NCI-H1105 (cell line): ENCODE data around the gene TSEN15.
"Not testable (repeated sequence)": the region's sequence is repeated elsewhere in the genome, so short reads cannot be mapped to it uniquely, and the experiment has no call there.

Experiments used
- DNase-seq: peaks from one replicate; lab custom pipeline; 2025; lab: John Stamatoyannopoulos, UW

The TSEN15 gene

GRCh38 chr1:184053881-184054280 is 2.4 kb downstream of the TSEN15 start:
- DNase-seq, result no peak

GRCh38 chr1:184056921-184057555 is 5.5 kb downstream of the TSEN15 start:
- no peak for DNase-seq

- no peak for DNase-seq
These were observed 8.4 kb downstream of the TSEN15 start for GRCh38 chr1:184059887-184060286.

GRCh38 chr1:184060316-184060715 is 8.8 kb downstream of the TSEN15 start:
- no peak for DNase-seq

GRCh38 chr1:184061396-184062003 is 10.0 kb downstream of the TSEN15 start:
- DNase-seq, result no peak

GRCh38 chr1:184062640-184063286 is 11.2 kb downstream of the TSEN15 start:
- no peak for DNase-seq

GRCh38 chr1:184065559-184065958 is 14.0 kb downstream of the TSEN15 start:
- DNase-seq, result no peak

- no peak for DNase-seq
These were observed 16.8 kb downstream of the TSEN15 start for GRCh38 chr1:184068354-184068753.

GRCh38 chr1:184069675-184070074 is 18.1 kb downstream of the TSEN15 start:
- no peak for DNase-seq

GRCh38 chr1:184072376-184072775 is 20.8 kb downstream of the TSEN15 start:
- DNase-seq, result no peak

- no peak for DNase-seq
These were observed 22.9 kb downstream of the TSEN15 start for GRCh38 chr1:184074383-184074782.

GRCh38 chr1:184075055-184076029 is 23.8 kb downstream of the TSEN15 start:
- DNase-seq, result peak; percentile 57

GRCh38 chr1:184078564-184079249 is 27.2 kb downstream of the TSEN15 start:
- no peak for DNase-seq

- no peak for DNase-seq
These were observed 28.8 kb downstream of the TSEN15 start for GRCh38 chr1:184080309-184080708.

GRCh38 chr1:184082541-184083415 is 31.2 kb downstream of the TSEN15 start:
- no peak for DNase-seq

- no peak for DNase-seq
These were observed 34.1 kb downstream of the TSEN15 start for GRCh38 chr1:184085667-184086066.

- DNase-seq, result no peak
These were observed 36.5 kb downstream of the TSEN15 start for GRCh38 chr1:184088037-184088436.

GRCh38 chr1:184093071-184093470 is 41.5 kb downstream of the TSEN15 start:
- no peak for DNase-seq

GRCh38 chr1:184096005-184096404 is 44.5 kb downstream of the TSEN15 start:
- DNase-seq, result no peak

- DNase-seq, result not testable (repeated sequence)
These were observed 45.0 kb downstream of the TSEN15 start for GRCh38 chr1:184096580-184096979.

GRCh38 chr1:184101141-184101540 is 49.6 kb downstream of the TSEN15 start:
- DNase-seq, result no peak
